Transverse colon (tissue), 4 donors: ENCODE results near the gene BMERB1. TPM values are rescaled to one million over a fixed set of nuclear protein-coding genes. Genes with fewer than 3 reads are reported as not detected.
"Not testable (repeated sequence)": the region's sequence is repeated elsewhere in the genome, so short reads cannot be mapped to it uniquely, and the experiment has no call there.

Experiments
- DNase-seq: peaks from one replicate; pipeline ENCODE4 v3.0.0-alpha.2; 2019
- H3K27ac ChIP-seq, 4 donors: fragments of 200-600 bp; sonication (generic); 2 replicates each; pipeline ENCODE4 v1.5.1; 2016 to 2018; ENCODE audit warnings: inconsistent platforms in 4 of 4
- H3K27me3 ChIP-seq: fragments of 200-600 bp; sonication (generic); 2 replicates; pipeline ENCODE4 v1.5.1; 2017; ENCODE audit warnings: inconsistent platforms
- H3K36me3 ChIP-seq, 4 donors: fragments of 200-600 bp; sonication (generic); 2 replicates each; pipeline ENCODE4 v1.5.1; 2017 to 2019; ENCODE audit warnings: inconsistent platforms in 4 of 4
- H3K4me1 ChIP-seq, 4 donors: fragments of 200-600 bp; sonication (generic); 2 replicates each; pipeline ENCODE4 v1.5.1; 2017 to 2020; ENCODE audit warnings: inconsistent platforms in 4 of 4
- H3K4me3 ChIP-seq, 4 donors: fragments of 200-600 bp; sonication (generic); 1 replicate in 1 of 4; 2 replicates in 3 of 4; pipeline versions ENCODE4 v1.5.1 to v1.6.1; 2017 to 2019; ENCODE audit warnings: inconsistent platforms in 4 of 4
- H3K9me3 ChIP-seq, 2 donors: fragments of 200-600 bp; sonication (generic); 2 replicates each; pipeline ENCODE4 v1.5.1; 2017 to 2019; ENCODE audit warnings: inconsistent platforms in 2 of 2
- EP300 ChIP-seq: sonication (generic); formaldehyde crosslinking; IDR thresholded peaks from one replicate; pipeline ENCODE4 v1.6.1; 2017; ENCODE audit warnings: antibody characterized with exemption, low read depth
- POLR2A ChIP-seq: fragments of 450-650 bp; IDR thresholded peaks from one replicate; pipeline ENCODE4 v1.6.1; 2016; ENCODE audit warnings: antibody characterized with exemption, mild to moderate bottlenecking, moderate library complexity
- POLR2AphosphoS5 ChIP-seq, 3 donors: sonication (generic); formaldehyde crosslinking; IDR thresholded peaks; one replicate each; pipeline ENCODE4 v1.6.1; 2016; ENCODE audit warnings: antibody characterized with exemption in 3 of 3
- WGBS, 2 donors: methylation state at CpG; one replicate each; pipeline ENCODE4 v1.1.5; 2018; ENCODE audit warnings: low coverage in 1 of 2; 5-methylcytosine and 5-hydroxymethylcytosine counted together
- in situ Hi-C, 4 donors: fragments of 200-750 bp; cut with MboI; loops; one replicate each; pipeline versions ENCODE4 v1.15.0 to v1.15.1; 2017; ENCODE audit warnings: low sequenced_read_pairs in 3 of 4, low pct_ligation_motif_present in 1 of 4, low pct_unique_long_range_greater_than_20kb in 1 of 4
- intact Hi-C: fragments of 100-400 bp; cut with DNase I; formaldehyde crosslinking; loops from one replicate; pipeline ENCODE4 v1.15.1; 2023; ENCODE audit warnings: low total_unique reads
- total RNA-seq, 4 donors: library from RNA; depleted of rRNA; stranded (reverse); fragments of >200 nt; gene quantifications; one replicate each; pipeline ENCODE4 v1.1.0, GENCODE V29; 2016
- TF ChIP-seq, protein P1 (sequence below), 5 experiments: fragments of 200-600 bp in 3 of 5; fragments of 450-650 bp in 2 of 5; sonication (generic) in 3 of 5; IDR thresholded peaks; 1 replicate in 2 of 5; 2 replicates in 3 of 5; pipeline ENCODE4 v1.5.1; 2016 to 2017; ENCODE audit warnings: antibody characterized with exemption in 5 of 5, inconsistent platforms in 3 of 5, mild to moderate bottlenecking in 2 of 5, moderate library complexity in 1 of 5

Gene BMERB1
- total RNA-seq, 4 donors from 2014 or later, result 8.6 to 65.1 (median 14.1) TPM

DNA sequence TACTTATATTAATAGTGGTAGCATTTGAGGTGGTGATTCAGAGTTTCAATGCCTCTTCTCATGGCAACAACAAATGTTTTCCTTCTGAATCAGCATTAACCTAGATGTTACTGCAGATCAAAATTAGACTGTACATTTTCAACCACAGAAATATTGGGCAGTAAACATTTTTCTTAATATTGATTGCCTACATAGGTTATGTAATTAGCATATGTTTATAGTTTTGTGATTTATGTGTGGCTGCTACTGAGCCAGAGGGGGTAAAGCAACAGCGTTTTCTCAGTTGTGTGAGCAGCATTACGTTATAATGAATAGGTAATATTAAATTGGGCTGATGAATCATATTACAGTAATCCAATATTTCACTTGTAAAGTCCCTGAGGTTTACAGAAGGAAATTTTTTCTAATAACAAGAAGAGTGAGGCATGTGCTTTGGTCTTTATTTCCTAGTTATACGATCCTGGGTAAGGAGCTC is 18.8 kb upstream of the BMERB1 start:
- no peak overlapping the region for H3K4me3 ChIP-seq
- H3K36me3 ChIP-seq, result no peaks in the 10 kb centered on the region
- in situ Hi-C loops (loop anchor here in 1 of 4 donors (25.0 kb wide), 1 partner anchor 722 kb away; no protein-coding TSS in a partner anchor), intact Hi-C loops (no loop called here)
- no peak for TF ChIP-seq EP300
- no peaks in the 10 kb centered on the region for H3K27me3 ChIP-seq
- DNase-seq, result no peak
- H3K27ac ChIP-seq, result no peak overlapping the region
- no peaks in the 10 kb centered on the region for H3K9me3 ChIP-seq
- H3K4me1 ChIP-seq, result no peaks in the 10 kb centered on the region
- WGBS, 2 donors, result 51 to 53% methylated on average over 3 of the region's 3 CpGs

DNA sequence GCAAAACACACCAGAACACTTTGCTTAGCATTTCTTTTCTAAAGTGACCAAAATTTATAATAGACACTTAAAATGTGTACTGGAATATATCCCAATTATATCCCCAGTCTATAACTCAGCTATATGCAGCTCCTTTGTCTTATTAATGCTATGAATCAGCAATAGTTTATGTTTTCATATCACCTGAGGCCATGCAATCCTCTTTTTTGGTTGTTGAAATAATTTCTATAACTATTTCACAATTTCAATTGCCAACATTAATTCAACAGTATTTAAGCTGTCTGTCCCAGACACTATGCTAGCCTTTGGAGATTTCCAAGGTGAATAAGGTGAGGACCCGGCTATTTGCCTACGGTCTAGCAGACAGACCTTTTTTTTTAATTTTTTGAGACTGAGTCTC is 17.2 kb upstream of the BMERB1 start:
- intact Hi-C loops, result no loop called here
- Histone ChIP-seq H3K27ac (no peak overlapping the region), H3K4me3 (no peak overlapping the region), H3K36me3 (no peaks in the 10 kb centered on the region), H3K27me3 (no peaks in the 10 kb centered on the region), H3K9me3 (no peaks in the 10 kb centered on the region), H3K4me1 (no peaks in the 10 kb centered on the region)
- DNase-seq, result no peak
- in situ Hi-C loops, result loop anchor here in 1 of 4 donors (25.0 kb wide), 1 partner anchor 720 kb away; no protein-coding TSS in a partner anchor
- 89% methylated on average over 2 of the region's 2 CpGs; no CpG with 5 or more reads in 1 of the 2 donors for WGBS, 2 donors
- TF ChIP-seq, protein P1, sequence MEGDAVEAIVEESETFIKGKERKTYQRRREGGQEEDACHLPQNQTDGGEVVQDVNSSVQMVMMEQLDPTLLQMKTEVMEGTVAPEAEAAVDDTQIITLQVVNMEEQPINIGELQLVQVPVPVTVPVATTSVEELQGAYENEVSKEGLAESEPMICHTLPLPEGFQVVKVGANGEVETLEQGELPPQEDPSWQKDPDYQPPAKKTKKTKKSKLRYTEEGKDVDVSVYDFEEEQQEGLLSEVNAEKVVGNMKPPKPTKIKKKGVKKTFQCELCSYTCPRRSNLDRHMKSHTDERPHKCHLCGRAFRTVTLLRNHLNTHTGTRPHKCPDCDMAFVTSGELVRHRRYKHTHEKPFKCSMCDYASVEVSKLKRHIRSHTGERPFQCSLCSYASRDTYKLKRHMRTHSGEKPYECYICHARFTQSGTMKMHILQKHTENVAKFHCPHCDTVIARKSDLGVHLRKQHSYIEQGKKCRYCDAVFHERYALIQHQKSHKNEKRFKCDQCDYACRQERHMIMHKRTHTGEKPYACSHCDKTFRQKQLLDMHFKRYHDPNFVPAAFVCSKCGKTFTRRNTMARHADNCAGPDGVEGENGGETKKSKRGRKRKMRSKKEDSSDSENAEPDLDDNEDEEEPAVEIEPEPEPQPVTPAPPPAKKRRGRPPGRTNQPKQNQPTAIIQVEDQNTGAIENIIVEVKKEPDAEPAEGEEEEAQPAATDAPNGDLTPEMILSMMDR (IDR thresholded peaks at IDR 0.05), result no peak
- no peak for TF ChIP-seq POLR2AphosphoS5 (IDR thresholded peaks at IDR 0.05)
- no peak for TF ChIP-seq POLR2A
- TF ChIP-seq EP300, result no peak

DNA sequence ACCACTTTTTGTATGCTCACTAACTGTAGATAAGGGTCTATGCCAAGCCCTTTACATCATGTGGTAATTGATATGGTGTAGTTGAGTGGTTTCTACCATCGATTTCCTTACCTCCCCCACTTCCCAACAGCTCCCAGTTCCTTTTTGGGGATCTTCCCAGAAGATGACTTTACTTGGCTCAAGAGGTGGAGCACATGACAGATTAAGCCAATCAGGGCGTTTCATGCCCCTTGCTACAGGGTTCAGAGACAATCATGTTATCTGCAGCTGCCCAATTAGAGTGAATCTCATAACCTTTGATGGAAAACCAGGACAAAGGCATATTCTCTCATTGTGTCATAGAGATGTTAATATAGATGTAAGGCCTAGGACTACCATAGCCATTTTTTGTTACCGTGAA is 16.2 kb upstream of the BMERB1 start:
- WGBS, 2 donors, result 67 to 75% methylated on average over 1 to 3 of the region's 3 CpGs

DNA sequence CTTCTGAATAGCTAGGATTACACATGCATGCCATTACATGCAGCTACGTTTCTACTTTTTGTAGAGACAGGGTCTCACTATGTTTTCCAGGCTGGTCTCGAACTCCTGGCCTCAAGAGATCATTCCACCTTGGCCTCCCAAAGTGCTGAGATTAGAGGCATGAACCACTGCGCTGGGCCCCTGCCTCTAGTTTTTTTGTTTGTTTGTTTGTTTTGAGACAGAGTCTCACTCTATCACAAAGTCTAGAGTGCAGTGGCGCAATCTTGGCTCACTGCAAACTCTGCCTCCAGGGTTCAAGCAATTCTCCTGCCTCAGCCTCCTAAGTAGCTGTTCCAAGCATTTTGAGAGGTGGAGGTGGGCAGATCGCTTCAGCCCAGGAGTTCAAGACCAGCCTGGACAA is 12.7 kb upstream of the BMERB1 start:
- 88 to 90% methylated on average over 2 to 5 of the region's 5 CpGs for WGBS, 2 donors
- H3K36me3 ChIP-seq, H3K4me1 ChIP-seq, intact Hi-C loops, DNase-seq, H3K27me3 ChIP-seq, H3K4me3 ChIP-seq, H3K27ac ChIP-seq, H3K9me3 ChIP-seq: not testable (repeated sequence)
- in situ Hi-C loops, result loop anchor here in 1 of 4 donors (25.0 kb wide), 1 partner anchor 716 kb away; no protein-coding TSS in a partner anchor

More for the DNA sequence above, 16.2 kb upstream of the BMERB1 start:
- Histone ChIP-seq H3K9me3 (no peaks in the 10 kb centered on the region), H3K27me3 (no peaks in the 10 kb centered on the region), H3K27ac (no peak overlapping the region), H3K4me1 (no peaks in the 10 kb centered on the region), H3K4me3 (no peak overlapping the region), H3K36me3 (no peaks in the 10 kb centered on the region)
- intact Hi-C loops (no loop called here), in situ Hi-C loops (loop anchor here in 1 of 4 donors (25.0 kb wide), 1 partner anchor 719 kb away; no protein-coding TSS in a partner anchor)
- TF ChIP-seq POLR2AphosphoS5 (IDR thresholded peaks at IDR 0.05) (no peak), EP300 (no peak), POLR2A (no peak)
- TF ChIP-seq, protein P1 (IDR thresholded peaks at IDR 0.05), result no peak
- DNase-seq, result no peak

DNA sequence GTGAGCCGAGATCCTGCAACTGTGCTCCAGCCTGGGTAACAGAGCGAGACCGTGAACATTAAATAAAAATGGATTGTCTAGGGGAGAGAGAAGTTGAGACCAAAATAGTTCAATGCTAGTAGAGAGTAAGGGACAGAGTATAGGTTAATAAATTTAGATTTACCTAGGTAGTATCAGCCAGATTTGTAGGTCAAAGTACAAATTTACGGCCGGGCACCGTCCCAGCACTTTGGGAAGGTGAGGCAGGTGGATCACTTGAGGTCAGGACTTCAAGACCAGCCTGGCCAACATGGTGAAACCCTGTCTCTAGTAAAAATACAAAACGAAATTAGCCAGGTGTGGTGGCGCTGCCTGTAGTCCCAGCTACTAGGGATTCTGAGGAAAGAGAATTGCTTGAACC is 12.2 kb upstream of the BMERB1 start:
- no peak for TF ChIP-seq EP300
- TF ChIP-seq POLR2AphosphoS5 (IDR thresholded peaks at IDR 0.05), result no peak
- no peak for TF ChIP-seq POLR2A
- TF ChIP-seq, protein P1 (IDR thresholded peaks at IDR 0.05), result no peak
- Histone ChIP-seq H3K4me1 (no peaks in the 10 kb centered on the region), H3K9me3 (no peaks in the 10 kb centered on the region), H3K27ac (no peak overlapping the region), H3K27me3 (no peaks in the 10 kb centered on the region), H3K36me3 (no peaks in the 10 kb centered on the region), H3K4me3 (no peak overlapping the region)
- 61 to 76% methylated on average over 5 to 8 of the region's 8 CpGs for WGBS, 2 donors
- DNase-seq, result no peak
- in situ Hi-C loops, result loop anchor here in 1 of 4 donors (25.0 kb wide), 1 partner anchor 715 kb away; no protein-coding TSS in a partner anchor
- intact Hi-C loops, result no loop called here
